DLD1 (cell line): Measurements from ENCODE around the gene STON2.

Experiments used
- in situ Hi-C: cut with HindIII; loops from 2 replicates; pipeline ENCODE4 v1.10.0; 2017; ENCODE audit warnings: low sequenced_read_pairs

The STON2 gene

GRCh38 chr14:81311141-81311540 is 89.0 kb downstream of the STON2 start:
- in situ Hi-C loops = no loop called here

- in situ Hi-C loops = no loop called here
These were observed 89.5 kb downstream of the STON2 start for GRCh38 chr14:81310606-81311005.

DNA sequence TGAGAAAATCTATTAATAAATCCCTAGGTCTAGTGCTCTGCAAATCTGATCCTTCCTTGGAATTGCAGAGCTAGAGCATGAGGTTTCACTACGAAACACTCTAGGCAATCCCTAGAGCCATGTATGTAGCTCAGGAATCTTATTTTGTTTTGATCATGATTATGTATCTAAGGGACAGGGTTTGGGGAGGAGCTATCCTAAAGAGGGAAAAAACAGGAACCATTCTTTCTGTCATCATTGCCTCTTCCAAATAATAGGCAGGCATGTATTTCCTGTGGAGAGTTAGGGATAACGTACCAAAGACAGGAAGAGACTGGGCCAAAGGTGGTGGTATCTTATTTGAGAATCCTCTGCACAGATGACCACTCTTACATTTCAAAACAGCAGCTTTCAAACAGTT is 90.6 kb downstream of the STON2 start:
- in situ Hi-C loops = no loop called here

GRCh38 chr14:81305743-81306142 is 94.4 kb downstream of the STON2 start:
- in situ Hi-C loops = no loop called here

GRCh38 chr14:81305065-81305464 is 95.1 kb downstream of the STON2 start:
- in situ Hi-C loops = no loop called here

DNA sequence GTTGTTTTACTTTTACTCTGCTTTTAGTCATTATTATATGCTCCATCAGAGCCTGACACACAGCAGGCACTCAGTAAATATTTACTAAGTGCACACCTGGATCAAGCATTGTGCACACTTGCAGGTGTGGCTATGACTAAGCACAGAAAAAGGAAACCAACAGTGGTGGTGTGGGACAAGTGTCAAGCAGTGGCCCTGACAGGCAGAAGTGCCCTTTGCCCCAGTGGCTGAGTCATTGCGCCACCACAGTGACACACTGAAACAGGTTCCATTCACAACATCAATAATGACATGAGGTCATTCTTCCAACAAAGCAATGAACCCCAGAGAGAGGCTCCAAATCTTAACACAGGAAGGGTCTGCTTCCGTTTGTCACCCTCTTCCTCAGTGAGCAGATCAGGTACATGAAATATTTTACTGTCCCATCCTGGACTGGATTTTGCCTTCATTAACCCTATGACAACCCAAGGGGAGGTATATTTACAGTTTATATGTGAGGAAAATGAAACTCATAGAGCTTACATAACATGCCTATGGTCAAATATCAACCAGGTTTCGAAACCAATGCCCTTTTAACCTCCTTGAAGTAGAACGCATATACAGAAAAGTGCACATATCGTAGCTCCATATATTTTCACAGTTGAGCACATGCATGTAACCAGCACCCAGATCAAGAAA is 96.7 kb downstream of the STON2 start:
- in situ Hi-C loops = no loop called here

DNA sequence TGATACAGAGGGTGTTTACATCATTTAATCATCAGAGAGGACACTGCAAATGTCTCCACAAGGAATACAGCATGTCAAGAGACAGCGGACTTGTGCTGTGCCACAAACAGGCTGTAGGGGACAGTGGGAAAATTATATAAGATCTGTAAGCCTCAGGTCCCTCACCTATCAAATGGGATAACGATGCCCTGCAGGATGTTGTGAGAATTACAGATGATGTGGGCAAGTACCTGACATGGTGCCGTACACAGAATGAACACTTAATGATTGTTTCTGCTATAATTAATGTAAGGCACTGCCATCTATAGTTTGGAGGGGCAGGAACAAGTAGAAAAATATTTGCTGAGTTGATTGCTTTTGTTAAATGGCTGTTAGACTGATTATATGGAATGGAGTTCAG is 97.5 kb downstream of the STON2 start:
- in situ Hi-C loops = no loop called here

DNA sequence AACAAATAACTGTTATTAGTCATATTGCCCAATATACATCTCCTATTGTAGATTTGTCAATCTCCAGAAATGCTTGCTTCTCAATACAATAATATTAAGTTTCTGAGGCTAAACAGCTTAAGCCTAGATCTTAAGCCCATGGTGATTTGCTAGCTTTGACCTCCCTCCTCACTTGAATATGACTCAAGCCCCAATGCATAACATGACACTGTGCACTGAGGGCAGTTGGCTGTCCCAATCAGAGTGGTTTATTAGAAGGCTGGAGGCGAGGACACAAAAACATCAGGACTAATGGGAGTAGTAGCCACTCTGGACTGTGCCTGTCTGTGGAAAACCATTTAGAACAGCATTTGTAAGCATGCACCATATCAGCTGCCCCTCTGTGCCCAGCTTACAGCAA is 98.3 kb downstream of the STON2 start:
- in situ Hi-C loops = no loop called here

- in situ Hi-C loops = no loop called here
These were observed 98.8 kb downstream of the STON2 start for GRCh38 chr14:81301371-81301770.

DNA sequence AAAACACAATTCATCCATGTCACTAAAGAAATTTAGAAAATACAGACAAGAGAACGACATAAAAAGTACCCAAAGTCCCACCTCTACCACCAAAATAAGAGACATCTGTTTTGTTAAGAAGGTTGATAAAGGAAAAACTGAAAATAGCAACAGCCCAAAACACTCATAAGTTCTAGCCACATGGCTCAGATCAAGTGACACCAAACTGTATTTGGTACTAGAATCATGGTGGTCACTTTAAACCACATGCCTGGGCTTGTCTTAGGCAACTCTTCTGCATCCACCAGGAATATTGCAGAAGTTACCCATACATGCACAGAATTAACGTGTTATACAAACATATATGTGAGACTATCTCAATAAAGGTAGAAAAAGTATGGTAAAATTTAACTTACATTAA is 101.2 kb downstream of the STON2 start:
- in situ Hi-C loops = no loop called here

GRCh38 chr14:81298122-81298521 is 102.0 kb downstream of the STON2 start:
- in situ Hi-C loops = no loop called here

- in situ Hi-C loops = no loop called here
These were observed 103.9 kb downstream of the STON2 start for GRCh38 chr14:81295958-81296923.

GRCh38 chr14:81289516-81289915 is 110.6 kb downstream of the STON2 start:
- in situ Hi-C loops = no loop called here

GRCh38 chr14:81286574-81287370 is 113.4 kb downstream of the STON2 start:
- in situ Hi-C loops = no loop called here

DNA sequence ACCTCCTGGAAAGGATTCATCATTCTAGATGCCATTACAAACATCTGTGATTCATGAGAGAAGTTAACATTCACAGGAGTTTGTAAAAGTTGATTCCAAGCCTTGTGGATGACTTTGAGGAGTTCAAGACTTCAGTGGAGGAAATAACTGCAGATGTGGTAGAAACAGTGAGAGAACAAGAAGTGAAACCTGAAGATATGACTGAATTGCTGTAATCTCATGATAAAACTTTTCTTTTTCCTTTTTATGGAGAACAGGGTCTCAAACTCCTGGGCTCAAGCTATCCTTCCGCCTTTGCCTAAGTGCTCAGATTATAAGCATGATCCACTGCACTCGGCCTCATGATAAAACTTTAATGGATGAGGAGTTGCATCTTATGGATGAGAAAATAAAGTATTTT is 114.9 kb downstream of the STON2 start:
- in situ Hi-C loops = no loop called here

- in situ Hi-C loops = no loop called here
These were observed 118.8 kb downstream of the STON2 start for GRCh38 chr14:81281332-81281731.

DNA sequence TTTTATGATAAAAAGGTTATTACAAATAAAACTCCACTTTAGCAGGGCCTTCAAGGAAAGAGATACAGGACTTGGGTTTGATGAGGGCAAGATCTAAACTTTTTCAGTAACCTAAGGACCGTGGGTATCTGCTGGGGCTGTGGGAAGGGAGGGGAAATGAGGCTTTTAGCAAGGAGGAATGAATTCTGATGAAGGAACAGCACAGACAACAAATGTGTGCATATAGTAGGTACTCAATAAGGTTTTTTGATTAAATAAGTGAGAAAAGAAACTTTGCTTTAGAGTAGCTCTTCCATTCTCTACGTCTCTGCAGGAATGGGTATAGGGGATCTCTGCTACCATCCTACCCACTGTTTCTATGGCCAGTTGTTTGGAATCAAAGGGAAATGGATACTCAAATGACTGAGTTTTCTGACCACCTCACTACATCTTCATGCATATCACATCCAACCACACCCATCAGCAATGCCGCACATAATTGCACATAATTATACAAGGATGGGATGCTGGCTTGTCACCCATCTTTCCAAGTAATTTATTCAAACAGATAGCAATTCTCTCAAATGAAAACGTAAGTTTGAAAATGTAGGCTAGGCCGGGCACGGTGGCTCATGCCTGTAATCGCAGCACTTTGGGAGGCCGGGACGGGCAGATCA is 119.9 kb downstream of the STON2 start:
- in situ Hi-C loops = no loop called here

- in situ Hi-C loops = no loop called here
These were observed 123.0 kb downstream of the STON2 start for GRCh38 chr14:81277096-81277495.

- in situ Hi-C loops = no loop called here
These were observed 123.8 kb downstream of the STON2 start for GRCh38 chr14:81276073-81277069.
